NCI-H2107 treated with DMSO at 0.1 percent for 48 hours (cell line): ENCODE results near the gene ADAMTS9.

Source experiments
- DNase-seq: peaks from one replicate; lab custom pipeline; 2025; ENCODE audit not compliant: unreplicated experiment; lab: John Stamatoyannopoulos, UW

ADAMTS9 gene

DNA sequence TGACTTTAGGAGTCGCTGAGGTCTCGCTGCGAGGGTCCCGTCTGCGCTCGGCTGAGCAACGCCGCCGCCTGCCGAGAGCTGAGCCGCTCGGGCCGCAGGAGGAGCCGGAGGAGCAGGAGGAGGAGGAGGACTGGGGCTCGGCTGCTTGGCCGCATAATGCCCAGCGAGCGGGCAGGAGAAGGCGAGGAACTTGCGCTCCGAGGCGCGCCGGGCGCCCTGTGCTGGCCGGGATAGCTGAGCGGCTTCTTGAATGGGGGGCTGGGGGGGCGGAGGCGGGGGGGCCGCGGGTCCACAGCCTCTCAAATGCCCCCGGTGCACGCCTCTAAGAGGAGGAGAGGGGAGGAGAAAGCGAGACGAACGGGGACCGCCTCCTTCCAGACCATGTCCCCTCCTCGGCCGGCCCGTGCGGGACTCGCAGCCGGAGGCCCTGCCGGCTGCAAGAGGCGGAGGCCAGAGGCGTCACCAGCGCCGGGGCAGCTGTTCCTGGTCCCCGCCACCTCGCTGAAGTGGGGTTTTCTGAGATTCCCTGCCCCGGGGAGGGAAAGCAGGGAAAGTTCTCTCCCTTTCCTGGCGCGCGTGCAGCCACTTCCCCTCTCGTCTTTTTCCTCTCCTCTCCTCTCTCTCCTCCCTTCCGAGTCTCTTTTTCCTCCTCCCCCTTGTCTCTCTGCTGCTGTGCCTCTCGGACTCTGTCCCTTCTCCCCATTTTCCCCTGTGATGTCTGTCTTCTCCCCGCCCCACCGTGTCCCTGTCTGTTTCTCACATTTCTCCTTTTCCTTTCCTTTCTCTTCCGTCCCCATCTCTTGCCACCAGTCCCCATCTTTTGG lies at the start of gene ADAMTS9:
TSS of gene ADAMTS9 (minus strand) at position 220 of the 824 bp plus-strand sequence. CDS start 343 bp downstream, outside the sequence.
- DNase-seq: no peak

- no peak for DNase-seq
These were observed 44.8 kb upstream of the ADAMTS9 start for GRCh38 chr3:64732576-64732975.

- no peak for DNase-seq
These were observed 42.9 kb upstream of the ADAMTS9 start for GRCh38 chr3:64730681-64731080.

DNA sequence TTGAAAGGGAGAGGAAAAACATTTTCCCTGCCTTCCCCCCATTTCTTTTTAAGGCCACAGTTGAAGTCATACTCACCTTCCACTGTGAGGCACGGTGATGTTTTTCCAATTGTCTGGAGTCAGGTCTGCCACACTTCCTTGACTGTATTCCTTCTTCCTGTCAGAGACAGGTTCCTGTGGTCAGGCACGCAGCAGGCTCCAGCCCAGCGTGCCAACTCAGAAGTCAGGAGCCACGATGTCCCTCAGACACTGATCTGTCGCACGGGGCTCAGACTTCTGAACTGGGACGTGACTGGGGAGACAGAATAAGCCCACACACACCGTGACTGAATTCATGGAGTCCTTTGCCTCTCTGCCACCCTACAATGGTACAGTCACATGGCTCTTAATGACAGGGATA lies 41.2 kb upstream of the ADAMTS9 start:
- DNase-seq: no peak

GRCh38 chr3:64728428-64728827 lies 40.6 kb upstream of the ADAMTS9 start:
- no peak for DNase-seq

DNA sequence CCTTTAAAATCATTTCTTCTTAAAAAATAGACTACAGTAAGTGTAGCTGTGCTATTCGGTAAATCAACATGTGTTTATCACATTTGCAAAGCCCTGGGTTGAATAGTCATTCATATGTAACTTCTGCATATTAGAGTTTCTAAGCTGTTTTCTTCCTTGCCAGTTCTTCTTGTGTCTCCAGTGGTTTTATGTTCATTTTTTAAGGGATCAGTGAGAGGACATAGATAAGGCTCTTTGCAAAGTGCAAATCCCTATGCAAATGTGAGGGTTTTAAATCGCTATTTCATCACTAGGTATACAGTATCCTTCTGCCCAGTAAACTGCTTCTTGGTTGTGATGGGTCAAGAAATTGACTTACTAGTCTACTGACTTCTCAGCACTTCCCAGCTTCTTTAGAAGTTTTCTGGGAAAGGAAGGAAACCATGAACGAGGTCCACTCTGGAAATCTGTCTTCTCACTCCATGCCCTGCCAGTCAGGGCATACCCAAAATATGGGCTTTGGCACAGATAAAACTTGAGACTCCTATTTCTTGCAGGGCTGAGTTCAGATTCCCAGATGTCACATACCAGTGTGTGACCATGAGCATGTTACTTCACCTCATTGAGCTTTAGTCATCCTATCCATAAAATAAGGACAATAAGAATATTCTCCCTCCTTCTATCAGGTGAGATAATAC lies 38.8 kb upstream of the ADAMTS9 start:
- DNase-seq: no peak

GRCh38 chr3:64718976-64719375 lies 31.2 kb upstream of the ADAMTS9 start:
- DNase-seq: no peak

DNA sequence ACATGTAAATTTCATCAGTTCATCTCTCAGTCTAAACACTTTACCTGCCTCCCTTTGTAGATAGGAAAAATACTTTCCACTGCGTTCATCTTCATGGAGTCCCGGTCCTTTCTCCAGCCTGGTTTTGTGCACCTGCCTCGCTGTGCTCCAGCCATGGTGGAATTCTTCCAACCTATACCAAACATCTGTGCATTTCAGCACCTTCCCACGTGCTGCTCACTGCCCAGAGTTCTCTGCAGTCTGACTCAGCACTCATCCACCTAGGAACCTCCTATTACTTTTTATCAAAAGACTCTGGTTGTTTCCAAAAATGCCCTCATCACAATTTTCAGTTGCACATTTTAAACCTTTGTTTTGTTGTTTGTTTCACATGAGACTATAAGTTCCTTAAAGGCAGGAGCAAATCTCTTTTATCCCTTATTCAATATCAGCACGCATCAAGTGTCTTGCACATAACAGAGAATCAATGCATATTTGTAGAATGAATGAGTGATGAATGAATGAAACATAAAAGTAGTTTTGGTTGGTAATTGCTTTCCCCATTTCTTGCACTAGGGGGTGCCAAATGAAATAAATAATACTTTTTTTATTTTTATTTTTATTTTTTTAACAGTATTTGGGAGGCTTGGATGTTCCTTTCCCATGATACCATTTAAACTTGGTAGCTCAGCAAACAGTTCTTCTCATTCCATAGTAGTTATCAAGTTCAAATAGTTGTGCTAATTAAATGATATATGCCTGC lies 30.2 kb upstream of the ADAMTS9 start:
- no peak for DNase-seq

DNA sequence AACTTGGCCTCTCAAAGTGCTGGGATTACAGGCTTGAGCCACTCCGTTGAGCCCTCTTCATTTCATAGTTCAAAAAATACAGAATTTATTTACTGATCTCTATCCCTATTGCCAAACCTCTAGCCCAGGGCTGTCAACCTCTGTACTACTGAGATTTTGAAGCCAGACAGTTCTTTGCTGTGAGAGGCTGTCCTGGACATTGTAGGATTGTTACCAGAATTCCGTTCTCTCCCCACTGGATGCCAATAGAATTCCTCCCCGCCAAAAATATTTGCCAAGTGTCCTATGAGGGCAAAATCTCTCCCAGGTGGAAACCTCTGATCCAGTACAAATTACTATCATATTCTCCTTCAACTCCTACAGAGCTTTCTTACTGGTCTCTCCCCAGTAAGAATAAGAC lies 29.6 kb upstream of the ADAMTS9 start:
- no peak for DNase-seq

DNA sequence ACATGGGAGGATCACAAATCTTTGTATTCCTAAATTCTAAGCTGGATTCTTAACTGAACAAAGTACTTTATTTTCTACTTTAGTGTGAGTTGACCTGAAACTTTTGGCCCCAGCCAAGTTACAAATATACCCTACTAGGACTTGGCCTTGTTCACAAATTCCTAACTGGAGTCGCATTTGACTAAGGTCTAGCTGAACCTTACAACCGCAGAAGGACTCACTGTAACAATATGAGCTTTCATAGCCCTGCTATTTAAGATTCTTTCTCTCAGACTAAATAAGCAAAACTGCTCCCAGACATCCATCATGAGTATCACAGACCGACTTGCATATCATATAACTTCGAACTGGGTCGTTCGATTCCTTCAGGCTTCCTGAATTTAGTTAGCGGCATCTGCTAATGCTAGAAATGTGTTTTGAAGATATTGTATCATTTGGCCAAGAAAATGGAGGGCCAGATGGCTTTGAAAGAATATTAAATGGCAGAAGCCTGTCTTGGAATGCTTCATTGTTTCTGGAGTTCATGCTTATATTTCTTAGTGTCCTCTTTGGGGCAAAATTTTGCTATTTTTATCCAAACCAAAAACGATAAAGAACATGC lies 28.4 kb upstream of the ADAMTS9 start:
- no peak for DNase-seq

- no peak for DNase-seq
These were observed 27.6 kb upstream of the ADAMTS9 start for GRCh38 chr3:64715211-64715982.

GRCh38 chr3:64708456-64708855 lies 20.7 kb upstream of the ADAMTS9 start:
- no peak for DNase-seq

- DNase-seq: no peak
These were observed 18.1 kb upstream of the ADAMTS9 start for GRCh38 chr3:64705946-64706345.

DNA sequence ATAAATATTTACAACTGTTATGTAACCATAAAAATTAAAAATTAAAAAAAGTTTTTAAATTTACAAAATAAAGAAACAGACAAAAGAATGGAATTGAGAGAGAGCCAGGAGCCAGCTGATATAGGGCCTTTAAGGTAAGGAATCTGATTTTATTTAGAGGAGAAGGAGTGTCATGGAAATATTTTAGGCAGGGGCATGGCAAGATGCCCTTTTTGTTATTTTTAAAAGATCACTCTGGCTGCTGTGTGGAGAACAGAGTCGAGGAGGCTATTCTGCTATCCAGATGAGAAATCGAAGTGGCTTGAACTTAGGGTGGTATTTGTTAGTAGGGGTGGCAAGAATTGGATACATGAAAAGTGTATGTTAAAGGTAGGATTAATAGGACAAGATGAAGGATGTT lies 9.1 kb upstream of the ADAMTS9 start:
- no peak for DNase-seq

DNA sequence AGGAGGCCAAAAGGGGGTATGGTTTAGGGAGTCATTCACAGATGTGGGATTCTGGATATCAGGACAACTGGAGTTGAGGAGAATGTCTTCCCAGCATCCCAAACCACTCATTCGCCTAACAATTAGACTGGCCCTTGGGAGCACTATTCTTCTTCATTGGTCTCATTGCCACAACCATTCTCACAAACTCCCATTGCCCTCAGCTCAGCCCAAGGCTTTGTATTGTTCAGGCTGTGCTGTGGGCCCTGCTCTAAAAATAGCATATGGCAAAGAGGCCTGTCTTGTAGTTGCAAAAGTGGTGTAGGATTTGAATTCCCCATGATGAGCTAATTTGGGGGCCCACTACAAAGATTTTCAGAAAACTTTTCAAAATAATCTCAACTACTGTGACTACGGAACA lies 6.3 kb upstream of the ADAMTS9 start:
- no peak for DNase-seq

- DNase-seq: no peak
These were observed 5.2 kb upstream of the ADAMTS9 start for GRCh38 chr3:64693031-64693430.

DNA sequence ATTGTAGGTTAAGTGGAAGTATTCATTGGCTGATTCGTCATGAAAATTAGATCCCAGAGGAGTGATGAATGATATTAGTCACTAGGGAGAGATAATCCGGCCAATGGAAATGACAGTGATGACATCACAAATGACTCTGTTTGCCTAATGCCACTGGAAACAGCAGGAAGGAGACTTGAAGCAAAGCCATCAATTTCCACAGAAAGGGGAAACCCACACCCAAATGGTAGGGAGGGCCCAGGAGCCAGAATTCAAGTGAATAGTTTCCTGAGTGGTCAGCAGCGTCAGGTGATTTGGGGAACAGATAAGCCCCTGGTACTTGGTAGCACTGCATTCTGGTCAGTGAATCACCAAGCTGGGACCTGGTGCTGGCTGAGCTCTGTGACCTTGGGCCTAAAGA lies 3.3 kb upstream of the ADAMTS9 start:
- no peak for DNase-seq

DNA sequence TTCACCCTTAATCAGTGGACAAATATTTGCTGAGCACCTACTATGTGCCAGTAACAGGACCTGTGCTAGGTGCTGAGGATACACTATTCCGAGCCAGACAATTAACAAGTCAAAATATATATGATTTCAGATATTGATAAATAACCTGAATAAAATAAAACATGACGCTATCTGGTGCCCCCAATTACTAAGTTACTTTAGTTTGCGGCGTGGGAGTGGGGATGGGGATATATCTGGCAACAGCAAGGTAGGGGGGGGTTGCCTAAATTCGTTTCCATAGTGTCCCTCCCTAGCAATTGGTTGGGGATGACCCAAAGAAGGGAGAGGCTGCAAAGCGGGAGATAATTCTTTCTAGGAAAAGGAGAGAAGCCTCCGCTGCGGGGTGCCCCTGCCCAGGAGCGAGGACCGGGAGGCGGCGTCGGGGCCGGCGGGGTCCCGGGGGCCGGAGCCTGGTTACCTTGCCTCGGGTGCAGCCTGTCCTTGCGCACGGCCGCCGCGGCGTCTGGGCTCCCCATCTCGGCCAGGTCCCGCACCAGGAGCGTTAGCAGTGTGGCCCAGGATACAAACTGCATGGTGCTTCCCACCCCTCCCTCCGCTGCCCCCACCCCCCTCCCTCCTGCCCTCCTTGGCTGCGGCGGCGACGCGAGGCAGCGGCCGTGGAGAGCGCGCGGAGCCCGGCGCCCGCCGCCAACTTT lies 567 bp downstream of the ADAMTS9 start:
- no peak for DNase-seq

GRCh38 chr3:64686446-64686908 lies 1.3 kb downstream of the ADAMTS9 start:
- DNase-seq: no peak
